Lower leg skin (tissue), 4 donors: ENCODE results near the gene GIT2. TPM values are rescaled to one million over a fixed set of nuclear protein-coding genes. Genes with fewer than 3 reads are reported as not detected.

Source experiments
- DNase-seq, 2 donors: peaks; one replicate each; pipeline ENCODE4 v3.0.0-alpha.2; 2019; ENCODE audit warnings: low spot score in 2 of 2
- H3K4me3 ChIP-seq: fragments of 200-600 bp; sonication (generic); 2 replicates; pipeline ENCODE4 v1.5.1; 2017; ENCODE audit warnings: mild to moderate bottlenecking, low read depth; ENCODE audit not compliant: poor library complexity, severe bottlenecking
- POLR2A ChIP-seq, 2 donors: fragments of 450-650 bp; IDR thresholded peaks; one replicate each; pipeline ENCODE4 v1.6.1; 2016 to 2017; ENCODE audit warnings: antibody characterized with exemption in 2 of 2, mild to moderate bottlenecking in 1 of 2, moderate library complexity in 1 of 2
- WGBS, 2 donors: methylation state at CpG; one replicate each; pipeline ENCODE4 v1.1.5; 2018; 5-methylcytosine and 5-hydroxymethylcytosine counted together
- intact Hi-C: fragments of 100-400 bp; cut with DNase I; formaldehyde crosslinking; loops from one replicate; pipeline ENCODE4 v1.15.0; 2023; ENCODE audit warnings: low total_unique reads
- total RNA-seq, 4 donors: library from RNA; depleted of rRNA; stranded (reverse); fragments of >200 nt; gene quantifications; one replicate each; pipeline ENCODE4 v1.1.0, GENCODE V29; 2016
- TF ChIP-seq, protein P1 (sequence below), 3 donors: fragments of 450-650 bp; IDR thresholded peaks; one replicate each; pipeline ENCODE4 v1.5.1; 2016; ENCODE audit warnings: antibody characterized with exemption in 3 of 3, mild to moderate bottlenecking in 3 of 3, moderate library complexity in 2 of 3

The GIT2 gene
- total RNA-seq, 4 donors from 2014 or later: 25.2 to 31.8 (median 28.5) TPM

DNA sequence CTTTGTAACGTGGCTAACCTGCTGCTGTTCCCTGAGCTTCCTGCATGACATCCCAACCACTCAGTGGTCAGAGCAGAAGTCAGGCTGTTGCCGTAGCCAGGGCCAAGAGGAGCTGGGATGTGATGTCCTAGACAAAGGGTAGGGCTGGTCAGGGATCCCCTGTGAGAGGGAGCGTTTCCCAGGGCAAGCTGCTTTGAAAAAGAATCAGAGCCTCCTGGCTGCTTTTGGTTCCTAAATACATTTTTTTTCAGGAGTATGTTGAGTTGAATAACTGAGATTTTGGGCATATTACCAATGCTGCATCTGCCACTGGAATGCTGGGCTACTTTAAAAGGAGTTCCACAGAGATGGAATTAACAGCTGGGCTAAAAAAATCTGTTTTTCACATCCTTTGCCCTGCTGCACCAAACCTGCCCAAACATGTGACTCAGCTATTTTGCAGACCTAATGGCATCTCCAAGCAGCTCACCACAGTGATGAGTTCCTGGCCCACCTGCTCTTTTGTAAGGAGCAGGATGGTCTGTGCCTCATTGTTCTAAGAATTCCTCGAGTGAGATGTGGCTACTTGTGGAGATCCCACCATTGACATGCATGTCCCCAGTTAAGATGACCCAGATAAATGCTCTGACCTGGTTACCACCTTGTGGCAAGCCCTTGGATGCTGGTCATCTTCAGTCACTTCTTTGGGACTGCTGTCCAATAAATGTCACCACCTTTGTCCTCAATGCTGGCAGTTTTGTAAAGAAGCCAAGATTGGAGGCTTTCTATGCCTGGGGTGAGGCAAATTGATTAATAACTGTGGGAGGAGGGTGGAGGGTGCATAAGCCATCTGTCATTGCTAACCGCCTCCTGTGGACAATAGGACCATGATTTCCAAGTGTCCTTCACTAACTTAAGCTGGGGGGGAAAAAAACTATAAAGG is 27.2 kb upstream of the GIT2 start:
- DNase-seq: no peak
- TF ChIP-seq POLR2A (IDR thresholded peaks at IDR 0.05): no peak
- TF ChIP-seq, protein P1, sequence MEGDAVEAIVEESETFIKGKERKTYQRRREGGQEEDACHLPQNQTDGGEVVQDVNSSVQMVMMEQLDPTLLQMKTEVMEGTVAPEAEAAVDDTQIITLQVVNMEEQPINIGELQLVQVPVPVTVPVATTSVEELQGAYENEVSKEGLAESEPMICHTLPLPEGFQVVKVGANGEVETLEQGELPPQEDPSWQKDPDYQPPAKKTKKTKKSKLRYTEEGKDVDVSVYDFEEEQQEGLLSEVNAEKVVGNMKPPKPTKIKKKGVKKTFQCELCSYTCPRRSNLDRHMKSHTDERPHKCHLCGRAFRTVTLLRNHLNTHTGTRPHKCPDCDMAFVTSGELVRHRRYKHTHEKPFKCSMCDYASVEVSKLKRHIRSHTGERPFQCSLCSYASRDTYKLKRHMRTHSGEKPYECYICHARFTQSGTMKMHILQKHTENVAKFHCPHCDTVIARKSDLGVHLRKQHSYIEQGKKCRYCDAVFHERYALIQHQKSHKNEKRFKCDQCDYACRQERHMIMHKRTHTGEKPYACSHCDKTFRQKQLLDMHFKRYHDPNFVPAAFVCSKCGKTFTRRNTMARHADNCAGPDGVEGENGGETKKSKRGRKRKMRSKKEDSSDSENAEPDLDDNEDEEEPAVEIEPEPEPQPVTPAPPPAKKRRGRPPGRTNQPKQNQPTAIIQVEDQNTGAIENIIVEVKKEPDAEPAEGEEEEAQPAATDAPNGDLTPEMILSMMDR (IDR thresholded peaks at IDR 0.05): no peak
- intact Hi-C loops: no loop called here
- 75 to 80% methylated on average over 5 of the region's 5 CpGs for WGBS, 2 donors
- no peak overlapping the region for H3K4me3 ChIP-seq

GRCh38 chr12:110020956-110021355 is 24.8 kb upstream of the GIT2 start:
- no peak for DNase-seq
- 85 to 91% methylated on average over 4 of the region's 4 CpGs for WGBS, 2 donors
- intact Hi-C loops: no loop called here
- no peak overlapping the region for H3K4me3 ChIP-seq
- TF ChIP-seq, protein P1 (IDR thresholded peaks at IDR 0.05): no peak
- TF ChIP-seq POLR2A (IDR thresholded peaks at IDR 0.05): no peak

- intact Hi-C loops: no loop called here
- WGBS, 2 donors: 58 to 76% methylated on average over 2 of the region's 2 CpGs
- TF ChIP-seq, protein P1 (IDR thresholded peaks at IDR 0.05): no peak
- TF ChIP-seq POLR2A (IDR thresholded peaks at IDR 0.05): no peak
- DNase-seq: no peak
- no peak overlapping the region for H3K4me3 ChIP-seq
Observed at GRCh38 chr12:110015132-110015531, 19.0 kb upstream of the GIT2 start.

- intact Hi-C loops: no loop called here
- no peak overlapping the region for H3K4me3 ChIP-seq
- WGBS, 2 donors: 89 to 91% methylated on average over 4 of the region's 4 CpGs
- TF ChIP-seq POLR2A (IDR thresholded peaks at IDR 0.05): no peak
- TF ChIP-seq, protein P1 (IDR thresholded peaks at IDR 0.05): no peak
- DNase-seq: no peak
Observed at GRCh38 chr12:110012659-110013058, 16.5 kb upstream of the GIT2 start.

GRCh38 chr12:110012137-110012536 is 16.0 kb upstream of the GIT2 start:
- intact Hi-C loops: no loop called here
- no peak overlapping the region for H3K4me3 ChIP-seq
- WGBS, 2 donors: 81 to 88% methylated on average over 6 of the region's 6 CpGs
- DNase-seq: peak in 1 of 2 donors; percentile 43
- no peak for TF ChIP-seq POLR2A (IDR thresholded peaks at IDR 0.05)
- TF ChIP-seq, protein P1 (IDR thresholded peaks at IDR 0.05): no peak
